NT2/D1 (cell line): ENCODE results near the gene GNB1.
"Not testable (repeated sequence)": the region's sequence is repeated elsewhere in the genome, so short reads cannot be mapped to it uniquely, and the experiment has no call there.

Source experiments
- SUZ12 ChIP-seq: IDR thresholded peaks from 2 replicates; pipeline ENCODE4 v1.6.1; 2011; ENCODE audit not compliant: insufficient read length, insufficient read depth; ENCODE audit errors: extremely low read depth
- YY1 ChIP-seq: IDR thresholded peaks from 2 replicates; pipeline ENCODE4 v1.6.1; 2011; ENCODE audit not compliant: insufficient read length, insufficient read depth

DNA sequence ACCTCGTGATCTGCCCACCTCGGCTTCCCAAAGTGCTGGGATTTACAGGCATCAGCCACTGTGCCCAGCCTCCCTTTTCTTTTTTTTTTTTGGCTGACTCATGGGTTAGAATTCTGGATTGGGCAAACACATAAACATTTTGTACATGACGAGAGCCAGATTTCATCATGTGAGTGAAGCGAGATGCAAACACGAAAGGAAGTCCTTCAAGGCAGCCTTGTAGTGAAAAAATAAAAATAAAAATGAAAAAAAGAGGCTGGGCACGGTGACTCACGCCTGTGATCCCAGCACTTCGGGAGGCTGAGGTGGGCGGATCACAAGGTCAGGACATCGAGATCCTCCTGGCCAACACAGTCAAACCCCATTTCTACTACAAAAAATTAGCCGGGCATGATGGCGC, 149.9 kb downstream of the GNB1 start:
- TF ChIP-seq SUZ12, YY1: not testable (repeated sequence)
